ENCODE data around the gene ERVFRD-1. TPM values are rescaled to one million over a fixed set of nuclear protein-coding genes. Genes with fewer than 3 reads are reported as not detected.

Gene ERVFRD-1
- total and polyA plus RNA-seq, 2 experiments from 2014 or later: 0.06 TPM; not detected in 1

- Histone ChIP-seq H3K4me1 (ENCODE audit: insufficient read depth) (no peaks in the 10 kb centered on the region), H3K4me3 (no peak overlapping the region), H3K27me3 (ENCODE audit: insufficient read depth) (no peaks in the 10 kb centered on the region), H3F3A (replicated peaks; ENCODE audit: low read depth) (no peaks in the 10 kb centered on the region), H3K79me2 (replicated peaks; ENCODE audit: insufficient read depth) (no peaks in the 10 kb centered on the region), H3K27ac (ENCODE audit: low read depth) (no peak overlapping the region), H3K36me3 (ENCODE audit: insufficient read depth) (no peaks in the 10 kb centered on the region), H2AFZ (peak overlapping the region; percentile 77; the same call in 1 of the 2 replicates), H3K4me2 (no peak overlapping the region), H4K20me1 (replicated peaks; ENCODE audit: insufficient read depth) (no peaks in the 10 kb centered on the region), H3K9me2 (ENCODE audit: insufficient read depth) (no peaks in the 10 kb centered on the region)
- H3K4me3 Mint-ChIP-seq: no peak overlapping the region
- H3K9me3 Mint-ChIP-seq: no peaks in the 10 kb centered on the region
- H3K27me3 Mint-ChIP-seq (ENCODE audit: insufficient read depth, low read depth, poor library complexity): no peaks in the 10 kb centered on the region
- no peak overlapping the region for H3K27ac Mint-ChIP-seq
- no peaks in the 10 kb centered on the region for H3K36me3 Mint-ChIP-seq (ENCODE audit: low read depth)
- ATAC-seq (no peak), DNase-seq (ENCODE audit: low spot score) (no peak)
- H3K4me1 Mint-ChIP-seq: peaks cover 4% of the 10 kb centered on the region; the same call in 2 of the 3 replicates
- TF ChIP-seq ZNF114 (CRISPR knock-in tag; IDR thresholded peaks at IDR 0.05): no peak
- no peak for TF ChIP-seq ZNF331 (CRISPR knock-in tag; IDR thresholded peaks at IDR 0.05; ENCODE audit: low read depth)
- no peak for TF ChIP-seq REST (IDR thresholded peaks at IDR 0.05; ENCODE audit: unreplicated experiment)
- TF ChIP-seq, protein P1, sequence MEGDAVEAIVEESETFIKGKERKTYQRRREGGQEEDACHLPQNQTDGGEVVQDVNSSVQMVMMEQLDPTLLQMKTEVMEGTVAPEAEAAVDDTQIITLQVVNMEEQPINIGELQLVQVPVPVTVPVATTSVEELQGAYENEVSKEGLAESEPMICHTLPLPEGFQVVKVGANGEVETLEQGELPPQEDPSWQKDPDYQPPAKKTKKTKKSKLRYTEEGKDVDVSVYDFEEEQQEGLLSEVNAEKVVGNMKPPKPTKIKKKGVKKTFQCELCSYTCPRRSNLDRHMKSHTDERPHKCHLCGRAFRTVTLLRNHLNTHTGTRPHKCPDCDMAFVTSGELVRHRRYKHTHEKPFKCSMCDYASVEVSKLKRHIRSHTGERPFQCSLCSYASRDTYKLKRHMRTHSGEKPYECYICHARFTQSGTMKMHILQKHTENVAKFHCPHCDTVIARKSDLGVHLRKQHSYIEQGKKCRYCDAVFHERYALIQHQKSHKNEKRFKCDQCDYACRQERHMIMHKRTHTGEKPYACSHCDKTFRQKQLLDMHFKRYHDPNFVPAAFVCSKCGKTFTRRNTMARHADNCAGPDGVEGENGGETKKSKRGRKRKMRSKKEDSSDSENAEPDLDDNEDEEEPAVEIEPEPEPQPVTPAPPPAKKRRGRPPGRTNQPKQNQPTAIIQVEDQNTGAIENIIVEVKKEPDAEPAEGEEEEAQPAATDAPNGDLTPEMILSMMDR (conservative IDR thresholded peaks at IDR 0.05; ENCODE audit: low read depth in 2 of 2): no peak
- TF ChIP-seq ZNF462 (CRISPR knock-in tag; IDR thresholded peaks at IDR 0.05): no peak
- TF ChIP-seq POLR2AphosphoS5 (IDR thresholded peaks at IDR 0.05; ENCODE audit: low read depth): no peak
- TF ChIP-seq ETS1 (IDR thresholded peaks at IDR 0.05): no peak
- no peak for TF ChIP-seq STAT1 (IDR thresholded peaks at IDR 0.05; ENCODE audit: unreplicated experiment)
- no peak for TF ChIP-seq CREB1 (CRISPR knock-in tag; IDR thresholded peaks at IDR 0.05; ENCODE audit: low read depth)
- TF ChIP-seq EZH2phosphoT487 (IDR thresholded peaks at IDR 0.05; ENCODE audit: unreplicated experiment): no peak
- no peak for TF ChIP-seq JUNB (IDR thresholded peaks at IDR 0.05; ENCODE audit: unreplicated experiment)
- TF ChIP-seq EZH2 (IDR thresholded peaks at IDR 0.05; ENCODE audit: low read depth, unreplicated experiment): no peak
- TF ChIP-seq NANOG (IDR thresholded peaks at IDR 0.05; ENCODE audit: borderline replicate concordance): no peak
These were observed 46.7 kb downstream of the ERVFRD-1 start for GRCh38 chr6:11064836-11065235.
